GM12864 (cell line): ENCODE measurements around the gene PCDHGA10.
"Not testable (repeated sequence)": the region's sequence is repeated elsewhere in the genome, so short reads cannot be mapped to it uniquely, and the experiment has no call there.

Experiments used
- DNase-seq: peaks from one replicate; pipeline ENCODE4 v3.0.0-alpha.2; 2011; ENCODE audit warnings: low read depth
- H3K4me3 ChIP-seq: 2 replicates; pipeline ENCODE4 v1.5.1; 2011; ENCODE audit warnings: mild to moderate bottlenecking, low read depth, low read length, control low read depth
- TF ChIP-seq, protein P1 (sequence below): IDR thresholded peaks from 2 replicates; pipeline ENCODE4 v1.5.1; 2011; ENCODE audit warnings: low read depth, mild to moderate bottlenecking, moderate library complexity, low read length, control low read depth, inconsistent platforms; ENCODE audit errors: missing control alignments

The PCDHGA10 gene

DNA sequence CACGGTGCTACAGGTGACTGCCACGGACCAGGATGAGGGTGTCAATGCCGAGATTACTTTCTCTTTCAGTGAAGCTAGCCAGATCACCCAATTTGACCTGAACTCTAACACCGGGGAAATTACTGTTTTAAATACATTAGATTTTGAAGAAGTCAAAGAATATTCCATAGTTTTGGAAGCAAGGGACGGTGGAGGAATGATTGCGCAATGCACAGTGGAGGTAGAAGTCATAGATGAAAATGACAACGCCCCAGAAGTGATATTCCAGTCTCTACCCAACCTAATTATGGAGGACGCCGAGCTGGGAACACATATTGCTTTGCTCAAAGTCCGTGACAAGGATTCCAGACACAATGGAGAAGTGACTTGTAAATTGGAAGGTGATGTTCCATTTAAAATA lies 24.1 kb upstream of the PCDHGA10 start:
- no peak for DNase-seq
- no peak overlapping the region for H3K4me3 ChIP-seq
- TF ChIP-seq, protein P1, sequence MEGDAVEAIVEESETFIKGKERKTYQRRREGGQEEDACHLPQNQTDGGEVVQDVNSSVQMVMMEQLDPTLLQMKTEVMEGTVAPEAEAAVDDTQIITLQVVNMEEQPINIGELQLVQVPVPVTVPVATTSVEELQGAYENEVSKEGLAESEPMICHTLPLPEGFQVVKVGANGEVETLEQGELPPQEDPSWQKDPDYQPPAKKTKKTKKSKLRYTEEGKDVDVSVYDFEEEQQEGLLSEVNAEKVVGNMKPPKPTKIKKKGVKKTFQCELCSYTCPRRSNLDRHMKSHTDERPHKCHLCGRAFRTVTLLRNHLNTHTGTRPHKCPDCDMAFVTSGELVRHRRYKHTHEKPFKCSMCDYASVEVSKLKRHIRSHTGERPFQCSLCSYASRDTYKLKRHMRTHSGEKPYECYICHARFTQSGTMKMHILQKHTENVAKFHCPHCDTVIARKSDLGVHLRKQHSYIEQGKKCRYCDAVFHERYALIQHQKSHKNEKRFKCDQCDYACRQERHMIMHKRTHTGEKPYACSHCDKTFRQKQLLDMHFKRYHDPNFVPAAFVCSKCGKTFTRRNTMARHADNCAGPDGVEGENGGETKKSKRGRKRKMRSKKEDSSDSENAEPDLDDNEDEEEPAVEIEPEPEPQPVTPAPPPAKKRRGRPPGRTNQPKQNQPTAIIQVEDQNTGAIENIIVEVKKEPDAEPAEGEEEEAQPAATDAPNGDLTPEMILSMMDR: no peak

DNA sequence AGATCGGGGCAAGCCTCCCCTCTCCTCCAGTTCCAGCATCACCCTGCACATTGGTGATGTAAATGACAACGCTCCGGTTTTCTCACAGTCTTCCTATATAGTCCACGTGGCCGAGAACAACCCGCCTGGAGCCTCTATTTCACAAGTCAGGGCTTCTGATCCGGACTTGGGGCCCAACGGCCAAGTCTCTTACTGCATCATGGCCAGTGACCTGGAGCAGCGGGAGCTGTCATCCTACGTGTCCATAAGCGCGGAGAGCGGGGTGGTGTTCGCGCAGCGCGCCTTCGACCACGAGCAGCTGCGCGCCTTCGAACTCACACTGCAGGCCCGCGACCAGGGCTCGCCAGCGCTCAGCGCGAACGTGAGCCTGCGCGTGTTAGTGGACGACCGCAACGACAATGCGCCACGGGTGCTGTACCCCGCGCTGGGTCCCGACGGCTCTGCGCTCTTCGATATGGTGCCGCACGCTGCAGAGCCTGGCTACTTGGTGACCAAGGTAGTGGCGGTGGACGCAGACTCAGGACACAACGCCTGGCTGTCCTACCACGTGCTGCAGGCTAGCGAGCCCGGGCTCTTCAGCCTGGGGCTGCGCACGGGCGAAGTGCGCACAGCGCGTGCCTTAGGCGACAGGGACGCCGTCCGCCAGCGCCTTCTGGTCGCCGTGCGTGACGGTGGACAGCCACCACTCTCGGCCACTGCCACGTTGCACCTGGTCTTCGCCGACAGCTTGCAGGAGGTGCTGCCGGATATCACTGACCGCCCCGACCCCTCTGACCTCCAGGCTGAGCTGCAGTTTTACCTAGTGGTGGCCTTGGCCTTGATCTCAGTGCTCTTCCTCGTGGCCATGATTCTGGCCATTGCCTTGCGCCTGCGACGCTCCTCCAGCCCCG lies 23.4 kb upstream of the PCDHGA10 start:
- no peak overlapping the region for H3K4me3 ChIP-seq
- TF ChIP-seq, protein P1: no peak
- no peak for DNase-seq

DNA sequence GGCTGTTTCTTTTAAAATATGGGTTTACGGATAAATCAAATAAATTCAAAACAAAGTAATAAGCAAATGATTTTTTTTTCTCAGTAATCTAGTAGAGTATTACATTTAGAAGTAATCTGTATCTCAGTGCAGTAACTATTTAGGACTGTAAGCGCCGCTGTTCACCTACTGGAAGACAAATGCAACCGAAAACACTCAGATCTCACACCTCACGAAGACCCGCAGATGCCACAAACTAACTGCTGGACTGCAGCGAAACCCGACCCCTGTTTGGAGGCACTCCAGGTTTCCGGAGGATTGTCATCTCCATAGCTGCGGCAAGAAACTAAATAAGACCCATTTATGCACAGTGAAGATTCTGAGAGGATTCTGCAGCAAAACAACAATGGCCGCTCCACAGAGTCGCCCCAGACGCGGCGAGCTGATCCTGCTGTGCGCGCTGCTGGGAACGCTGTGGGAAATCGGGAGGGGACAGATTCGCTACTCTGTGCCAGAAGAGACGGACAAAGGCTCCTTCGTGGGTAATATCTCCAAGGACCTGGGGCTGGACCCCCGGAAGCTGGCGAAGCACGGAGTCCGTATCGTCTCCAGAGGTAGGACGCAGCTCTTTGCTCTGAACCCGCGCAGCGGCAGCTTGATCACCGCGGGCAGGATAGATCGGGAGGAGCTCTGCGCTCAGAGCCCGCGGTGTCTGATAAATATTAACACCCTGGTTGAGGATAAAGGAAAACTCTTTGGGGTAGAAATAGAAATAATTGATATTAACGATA lies 20.2 kb upstream of the PCDHGA10 start, which contains the start of gene PCDHGA8:
PCDHGA8 (plus strand) TSS at position 205 of the 770 bp plus-strand sequence; CDS start at position 386, 181 bp downstream.
- DNase-seq: no peak
- TF ChIP-seq, protein P1: peak; percentile 9
- no peak within 1 kb of the TSS for H3K4me3 ChIP-seq

DNA sequence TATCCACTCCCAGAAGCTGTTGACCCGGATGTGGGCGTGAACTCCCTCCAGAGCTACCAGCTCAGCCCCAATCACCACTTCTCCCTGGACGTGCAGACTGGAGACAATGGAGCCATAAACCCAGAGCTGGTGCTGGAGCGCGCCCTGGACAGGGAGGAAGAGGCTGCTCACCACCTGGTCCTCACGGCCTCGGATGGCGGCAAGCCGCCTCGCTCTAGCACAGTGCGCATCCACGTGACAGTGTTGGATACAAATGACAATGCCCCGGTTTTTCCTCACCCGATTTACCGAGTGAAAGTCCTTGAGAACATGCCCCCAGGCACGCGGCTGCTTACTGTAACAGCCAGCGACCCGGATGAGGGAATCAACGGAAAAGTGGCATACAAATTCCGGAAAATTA lies 19.5 kb upstream of the PCDHGA10 start:
- TF ChIP-seq, protein P1: no peak
- no peak overlapping the region for H3K4me3 ChIP-seq
- DNase-seq: no peak

DNA sequence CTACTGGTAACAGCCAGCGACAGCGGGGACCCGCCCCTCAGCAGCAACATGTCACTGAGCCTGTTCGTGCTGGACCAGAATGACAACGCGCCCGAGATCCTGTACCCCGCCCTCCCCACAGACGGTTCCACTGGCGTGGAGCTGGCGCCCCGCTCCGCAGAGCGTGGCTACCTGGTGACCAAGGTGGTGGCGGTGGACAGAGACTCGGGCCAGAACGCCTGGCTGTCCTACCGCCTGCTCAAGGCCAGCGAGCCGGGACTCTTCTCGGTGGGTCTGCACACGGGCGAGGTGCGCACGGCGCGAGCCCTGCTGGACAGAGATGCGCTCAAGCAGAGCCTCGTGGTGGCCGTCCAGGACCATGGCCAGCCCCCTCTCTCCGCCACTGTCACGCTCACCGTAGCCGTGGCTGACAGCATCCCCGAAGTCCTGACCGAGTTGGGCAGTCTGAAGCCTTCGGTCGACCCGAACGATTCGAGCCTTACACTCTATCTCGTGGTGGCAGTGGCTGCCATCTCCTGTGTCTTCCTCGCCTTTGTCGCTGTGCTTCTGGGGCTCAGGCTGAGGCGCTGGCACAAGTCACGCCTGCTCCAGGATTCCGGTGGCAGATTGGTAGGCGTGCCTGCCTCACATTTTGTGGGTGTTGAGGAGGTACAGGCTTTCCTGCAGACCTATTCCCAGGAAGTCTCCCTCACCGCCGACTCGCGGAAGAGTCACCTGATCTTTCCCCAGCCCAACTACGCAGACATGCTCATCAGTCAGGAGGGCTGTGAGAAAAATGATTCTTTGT lies 18.2 kb upstream of the PCDHGA10 start:
- not testable (repeated sequence) for H3K4me3 ChIP-seq, DNase-seq

DNA sequence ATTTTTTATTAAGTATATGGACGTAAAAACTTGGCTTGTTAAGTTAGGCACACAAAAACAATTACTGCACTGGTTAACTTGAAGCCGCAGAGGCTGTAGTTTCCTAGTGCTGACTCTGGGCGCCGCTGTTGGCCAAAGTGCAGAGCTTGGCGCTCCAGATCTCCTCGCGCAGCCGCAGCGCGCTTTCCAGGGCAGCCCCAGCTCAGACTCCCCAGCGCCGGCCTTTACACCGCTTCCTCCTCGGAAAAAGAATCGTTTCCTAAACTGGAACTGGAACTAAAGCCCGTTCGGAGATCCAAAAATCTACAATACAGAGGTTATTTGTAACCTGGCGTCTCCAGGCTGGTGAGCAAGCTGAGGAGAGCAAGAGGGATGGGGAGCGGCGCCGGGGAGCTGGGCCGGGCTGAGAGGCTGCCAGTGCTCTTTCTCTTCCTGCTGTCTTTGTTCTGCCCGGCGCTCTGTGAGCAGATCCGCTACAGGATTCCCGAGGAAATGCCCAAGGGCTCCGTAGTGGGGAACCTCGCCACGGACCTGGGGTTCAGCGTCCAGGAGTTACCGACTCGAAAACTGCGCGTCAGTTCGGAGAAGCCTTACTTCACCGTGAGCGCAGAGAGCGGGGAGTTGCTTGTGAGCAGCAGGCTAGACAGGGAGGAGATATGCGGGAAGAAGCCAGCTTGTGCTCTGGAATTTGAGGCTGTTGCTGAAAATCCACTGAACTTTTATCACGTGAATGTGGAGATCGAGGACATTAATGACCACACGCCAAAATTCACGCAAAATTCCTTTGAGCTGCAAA lies 14.8 kb upstream of the PCDHGA10 start, which contains the start of gene PCDHGB5:
PCDHGB5 (plus strand) TSS at position 192 of the 796 bp plus-strand sequence; CDS start at position 373, 181 bp downstream.
- DNase-seq: not testable (repeated sequence)
- H3K4me3 ChIP-seq: peak within 1 kb of the TSS; percentile 53
- TF ChIP-seq, protein P1: peak; percentile 69
